ENCODE data around the gene SPSB4. TPM values are rescaled to one million over a fixed set of nuclear protein-coding genes. Genes with fewer than 3 reads are reported as not detected.

SPSB4 gene
- total RNA-seq, 4 donors from 2014 or later: 3.5 TPM; not detected in 3

- Histone ChIP-seq H3K4me3 (no peak overlapping the region), H3K27ac (no peak overlapping the region), H3K9me3 (no peaks in the 10 kb centered on the region), H3K27me3 (no peaks in the 10 kb centered on the region), H3K4me1 (no peaks in the 10 kb centered on the region), H3K36me3 (no peaks in the 10 kb centered on the region)
- TF ChIP-seq CTCF (IDR thresholded peaks at IDR 0.05) (no peak), POLR2A (IDR thresholded peaks at IDR 0.05) (no peak)
- intact Hi-C loops (cut with DNase I; ENCODE audit: low total_unique reads): no loop called here
- no peak for DNase-seq
Observed at GRCh38 chr3:141087076-141087777, 36.1 kb downstream of the SPSB4 start.

- Histone ChIP-seq H3K36me3 (no peaks in the 10 kb centered on the region), H3K27ac (no peak overlapping the region), H3K9me3 (no peaks in the 10 kb centered on the region), H3K27me3 (no peaks in the 10 kb centered on the region), H3K4me1 (no peaks in the 10 kb centered on the region), H3K4me3 (no peak overlapping the region)
- intact Hi-C loops (cut with DNase I; ENCODE audit: low total_unique reads): no loop called here
- TF ChIP-seq POLR2A (IDR thresholded peaks at IDR 0.05) (no peak), CTCF (IDR thresholded peaks at IDR 0.05) (no peak)
- DNase-seq: no peak
Observed at GRCh38 chr3:141087778-141088130, 36.6 kb downstream of the SPSB4 start.

- intact Hi-C loops (cut with DNase I; ENCODE audit: low total_unique reads): no loop called here
- H3K36me3 ChIP-seq: no peaks in the 10 kb centered on the region
- H3K9me3 ChIP-seq: no peaks in the 10 kb centered on the region
- H3K4me1 ChIP-seq: no peaks in the 10 kb centered on the region
- no peak overlapping the region for H3K27ac ChIP-seq
- no peak for DNase-seq
- H3K4me3 ChIP-seq: no peak overlapping the region
- H3K27me3 ChIP-seq: no peaks in the 10 kb centered on the region
- TF ChIP-seq POLR2A (IDR thresholded peaks at IDR 0.05) (no peak), CTCF (IDR thresholded peaks at IDR 0.05) (no peak)
Observed at GRCh38 chr3:141089339-141090152, 38.4 kb downstream of the SPSB4 start.

GRCh38 chr3:141091426-141091825, 40.3 kb downstream of the SPSB4 start:
- no peak for TF ChIP-seq CTCF (IDR thresholded peaks at IDR 0.05)
- no peak for TF ChIP-seq POLR2A (IDR thresholded peaks at IDR 0.05)
- Histone ChIP-seq H3K9me3 (no peaks in the 10 kb centered on the region), H3K27me3 (no peaks in the 10 kb centered on the region), H3K4me3 (no peak overlapping the region), H3K4me1 (no peaks in the 10 kb centered on the region), H3K27ac (no peak overlapping the region), H3K36me3 (no peaks in the 10 kb centered on the region)
- intact Hi-C loops (cut with DNase I; ENCODE audit: low total_unique reads): no loop called here
- no peak for DNase-seq

GRCh38 chr3:141092663-141093062, 41.5 kb downstream of the SPSB4 start:
- intact Hi-C loops (cut with DNase I; ENCODE audit: low total_unique reads): no loop called here
- no peak for DNase-seq
- H3K4me1 ChIP-seq: no peaks in the 10 kb centered on the region

More at GRCh38 chr3:141092663-141093062, 41.5 kb downstream of the SPSB4 start:
- TF ChIP-seq POLR2A (IDR thresholded peaks at IDR 0.05) (no peak), CTCF (IDR thresholded peaks at IDR 0.05) (no peak)
- Histone ChIP-seq H3K27ac (no peak overlapping the region), H3K9me3 (no peaks in the 10 kb centered on the region), H3K4me3 (no peak overlapping the region), H3K36me3 (no peaks in the 10 kb centered on the region), H3K27me3 (no peaks in the 10 kb centered on the region)

Measured in uterus (tissue), 4 donors.